ENCODE results near the gene HSP90AB1.

HSP90AB1 gene

GRCh38 chr6:44292661-44293365 is 45.9 kb downstream of the HSP90AB1 start:
- no peak for TF ChIP-seq CTCF (conservative IDR thresholded peaks at IDR 0.05)
- TF ChIP-seq ZFX (IDR thresholded peaks at IDR 0.05) = no peak

GRCh38 chr6:44294832-44295791 is 48.2 kb downstream of the HSP90AB1 start:
- TF ChIP-seq CTCF (conservative IDR thresholded peaks at IDR 0.05) (no peak), ZFX (IDR thresholded peaks at IDR 0.05) (no peak)
- no peak overlapping the region for H3K27ac ChIP-seq

More at GRCh38 chr6:44292661-44293365, 45.9 kb downstream of the HSP90AB1 start:
- no peak overlapping the region for H3K27ac ChIP-seq

GRCh38 chr6:44297063-44298038 is 50.5 kb downstream of the HSP90AB1 start:
- no peak for TF ChIP-seq ZFX (IDR thresholded peaks at IDR 0.05)
- TF ChIP-seq CTCF (conservative IDR thresholded peaks at IDR 0.05) = no peak
- H3K27ac ChIP-seq = no peak overlapping the region

DNA sequence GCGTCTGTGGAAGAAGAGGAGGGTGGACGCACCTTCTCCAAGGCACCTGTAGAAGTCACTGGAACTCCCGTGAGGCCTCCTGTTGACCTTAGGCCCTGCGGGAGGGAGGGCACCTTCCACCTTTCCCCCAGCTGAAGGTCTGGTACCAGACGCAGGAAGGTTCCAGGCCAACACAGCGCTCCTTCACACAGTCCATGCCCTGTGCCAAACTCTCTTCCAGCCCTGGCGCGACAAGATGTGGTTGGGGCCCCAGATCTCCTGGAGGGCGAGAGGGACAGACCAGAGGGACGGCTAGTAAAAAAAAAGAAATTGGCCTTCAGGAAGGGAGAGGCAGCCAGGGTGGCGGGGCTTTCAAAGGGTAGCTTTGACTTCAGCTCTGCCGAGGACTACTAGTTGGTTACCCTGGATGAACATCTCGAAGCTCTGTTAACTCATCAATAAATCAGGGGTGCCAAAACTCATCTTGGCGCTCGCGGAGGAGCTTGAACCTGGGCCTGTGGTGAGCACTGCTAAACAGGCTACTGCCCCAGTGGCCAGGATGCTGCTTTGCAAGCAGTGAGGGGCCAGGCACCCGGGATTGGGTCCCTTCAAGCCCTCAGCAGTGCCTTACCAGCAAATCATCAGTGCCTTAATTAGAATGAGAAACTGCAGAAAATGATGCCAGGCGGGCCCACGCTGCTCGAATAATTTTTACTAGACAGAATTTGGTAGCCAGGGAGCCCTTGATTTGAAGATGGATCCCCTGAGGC is 51.3 kb downstream of the HSP90AB1 start:
- TF ChIP-seq ZFX (IDR thresholded peaks at IDR 0.05) (no peak), CTCF (conservative IDR thresholded peaks at IDR 0.05) (no peak)
- H3K27ac ChIP-seq = no peak overlapping the region

DNA sequence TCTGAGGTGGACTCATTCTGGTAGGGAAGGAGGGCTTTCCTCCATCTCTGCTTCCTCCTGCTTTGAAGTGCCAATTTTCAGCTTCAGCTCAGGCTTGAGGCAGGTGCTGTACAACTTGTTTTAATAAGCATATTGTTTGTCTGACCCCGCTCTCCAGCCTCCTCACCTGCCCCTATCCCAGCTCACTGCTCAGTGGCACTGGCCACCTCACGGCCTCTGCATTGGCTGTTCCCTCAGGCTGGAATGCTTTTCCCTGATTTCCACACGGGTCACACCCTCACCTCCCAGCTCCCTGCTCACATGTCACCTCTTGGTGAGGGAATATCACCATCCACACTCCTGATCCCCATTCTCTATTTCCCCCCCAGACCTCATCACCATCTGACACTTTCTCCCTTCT is 52.0 kb downstream of the HSP90AB1 start:
- no peak overlapping the region for H3K27ac ChIP-seq
- TF ChIP-seq ZFX (IDR thresholded peaks at IDR 0.05) = no peak
- no peak for TF ChIP-seq CTCF (conservative IDR thresholded peaks at IDR 0.05)

GRCh38 chr6:44300292-44300823 is 53.5 kb downstream of the HSP90AB1 start:
- TF ChIP-seq CTCF (conservative IDR thresholded peaks at IDR 0.05) (no peak), ZFX (IDR thresholded peaks at IDR 0.05) (no peak)
- H3K27ac ChIP-seq = no peak overlapping the region
